ENCODE data around the gene CHD8.
"Not testable (repeated sequence)": the region's sequence is repeated elsewhere in the genome, so short reads cannot be mapped to it uniquely, and the experiment has no call there.

Gene CHD8

GRCh38 chr14:21455912-21456667, at the start of gene CHD8:
CHD8 (minus strand) TSS chr14:21456123; CDS start chr14:21431643, 24,480 bp downstream.
- DNase-seq (ENCODE audit: low read depth in 1 of 2, low spot score in 1 of 2), result peak; percentile 96 to 99

- DNase-seq (ENCODE audit: low read depth in 1 of 2, low spot score in 1 of 2), result no peak
These were observed 49.2 kb upstream of the CHD8 start for GRCh38 chr14:21505012-21505553.

- DNase-seq (ENCODE audit: low read depth in 1 of 2, low spot score in 1 of 2), result no peak
These were observed 47.5 kb upstream of the CHD8 start for GRCh38 chr14:21503376-21503775.

GRCh38 chr14:21501568-21501967, 45.6 kb upstream of the CHD8 start:
- DNase-seq (ENCODE audit: low read depth in 1 of 2, low spot score in 1 of 2), result no peak

GRCh38 chr14:21498540-21499526, 42.9 kb upstream of the CHD8 start:
- DNase-seq (ENCODE audit: low read depth in 1 of 2, low spot score in 1 of 2), result no peak

GRCh38 chr14:21496453-21496852, 40.5 kb upstream of the CHD8 start:
- DNase-seq (ENCODE audit: low read depth in 1 of 2, low spot score in 1 of 2), result no peak

- DNase-seq (ENCODE audit: low read depth in 1 of 2, low spot score in 1 of 2), result no peak
These were observed 39.2 kb upstream of the CHD8 start for GRCh38 chr14:21494902-21495762.

- DNase-seq (ENCODE audit: low read depth in 1 of 2, low spot score in 1 of 2), result no peak
These were observed 30.7 kb upstream of the CHD8 start for GRCh38 chr14:21486640-21487087.

- DNase-seq (ENCODE audit: low read depth in 1 of 2, low spot score in 1 of 2), result peak; percentile 90 to 92
These were observed 21.2 kb upstream of the CHD8 start, which contains the start of the genes RAB2B and TOX4 for GRCh38 chr14:21476925-21477681. RAB2B (minus strand) TSS chr14:21476959; CDS start chr14:21476872, 87 bp downstream. TOX4 (plus strand) TSS chr14:21477195; CDS start chr14:21477279, 84 bp downstream.

GRCh38 chr14:21476523-21476924, 20.6 kb upstream of the CHD8 start:
- peak in 1 of 2 donors; percentile 77 for DNase-seq (ENCODE audit: low read depth in 1 of 2, low spot score in 1 of 2)

GRCh38 chr14:21475767-21476522, 20.0 kb upstream of the CHD8 start:
- no peak for DNase-seq (ENCODE audit: low read depth in 1 of 2, low spot score in 1 of 2)

- no peak for DNase-seq (ENCODE audit: low read depth in 1 of 2, low spot score in 1 of 2)
These were observed 11.7 kb upstream of the CHD8 start for GRCh38 chr14:21467616-21468015.

GRCh38 chr14:21455592-21455911, 371 bp downstream of the CHD8 start:
- no peak for DNase-seq (ENCODE audit: low read depth in 1 of 2, low spot score in 1 of 2)

- no peak for DNase-seq (ENCODE audit: low read depth in 1 of 2, low spot score in 1 of 2)
These were observed 929 bp downstream of the CHD8 start for GRCh38 chr14:21454843-21455544.

- no peak for DNase-seq (ENCODE audit: low read depth in 1 of 2, low spot score in 1 of 2)
These were observed 6.1 kb downstream of the CHD8 start for GRCh38 chr14:21449899-21450216.

- DNase-seq (ENCODE audit: low read depth in 1 of 2, low spot score in 1 of 2), result not testable (repeated sequence)
These were observed 13.3 kb downstream of the CHD8 start for GRCh38 chr14:21442657-21443056.

- no peak for DNase-seq (ENCODE audit: low read depth in 1 of 2, low spot score in 1 of 2)
These were observed 15.1 kb downstream of the CHD8 start for GRCh38 chr14:21440859-21441258.

GRCh38 chr14:21437063-21437901, 18.6 kb downstream of the CHD8 start:
- peak; percentile 96 to 98 for DNase-seq (ENCODE audit: low read depth in 1 of 2, low spot score in 1 of 2)

Data from activated T-helper 1 cell treated with anti-CD3 and anti-CD28 coated beads, Interleukin-2, amount 50 U/mL, for 16 hours (primary cell).